HG02884 (cell line): Measurements from ENCODE around the gene C3orf49.
A peak's percentile ranks its signal among the peaks of the same experiment; 100 is the strongest.

Experiments used
- ATAC-seq: cut with Tn5 transposase; IDR thresholded peaks from one replicate; pipeline ENCODE4 v1.9.1; 2021; ENCODE audit warnings: mild to moderate bottlenecking, moderate library complexity; ENCODE audit not compliant: unreplicated experiment

Gene C3orf49

DNA sequence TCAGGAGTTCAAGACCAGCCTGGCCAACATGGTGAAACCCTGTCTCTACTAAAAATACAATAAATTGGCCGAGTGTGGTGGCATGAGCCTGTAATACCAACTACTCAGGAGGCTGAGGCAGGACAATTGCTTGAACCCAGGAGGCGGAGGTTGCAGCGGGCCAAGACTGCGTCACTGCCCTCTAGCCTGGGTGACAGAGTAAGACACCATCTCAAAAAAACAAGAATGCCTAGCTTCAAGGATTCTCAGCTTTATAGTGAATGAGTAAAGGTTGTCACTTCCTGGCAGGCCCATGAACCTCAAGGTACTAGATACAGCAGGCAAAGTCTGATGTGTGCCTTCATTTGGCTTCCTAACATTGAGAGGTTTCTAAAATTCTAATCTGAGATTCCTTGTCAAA lies 30.1 kb downstream of the C3orf49 start:
- no peak for ATAC-seq

DNA sequence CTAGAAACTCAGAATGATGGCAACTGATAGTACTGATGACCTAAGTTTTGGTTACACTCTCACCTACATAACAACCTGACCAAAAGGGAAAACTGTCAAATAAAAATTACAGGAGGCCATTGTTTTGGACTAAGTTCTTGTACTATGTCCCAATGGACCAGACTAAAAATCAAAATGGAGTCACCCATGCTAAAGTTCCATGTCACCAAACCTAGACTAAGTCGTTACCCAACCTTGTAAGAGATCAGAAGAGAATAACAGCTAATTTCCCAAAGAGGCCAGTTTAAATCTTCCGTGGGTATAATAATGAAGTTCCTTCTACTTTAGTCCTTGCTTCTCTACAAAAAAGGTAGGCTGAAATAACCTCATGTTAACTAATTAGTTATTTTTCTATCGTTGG lies 32.2 kb downstream of the C3orf49 start:
- ATAC-seq = no peak

DNA sequence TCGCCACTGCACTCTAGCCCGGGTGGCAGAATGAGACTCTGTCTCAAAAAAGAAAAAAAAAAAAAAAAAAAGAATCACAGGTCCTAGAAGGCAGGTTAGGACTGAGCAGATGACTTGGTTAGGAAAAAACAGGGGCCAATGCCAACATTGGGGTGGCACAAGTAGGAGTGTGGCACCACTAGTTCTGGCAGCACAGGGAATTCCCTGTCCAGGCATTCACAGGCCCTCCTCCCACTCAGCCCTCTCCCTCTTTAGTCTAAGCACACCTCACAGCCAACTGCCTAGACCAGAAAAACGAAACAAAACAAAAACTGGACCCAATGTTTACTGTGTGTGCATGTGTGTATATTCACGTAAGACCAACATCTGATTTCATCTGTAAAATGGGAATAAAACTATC lies 34.0 kb downstream of the C3orf49 start:
- ATAC-seq = no peak

DNA sequence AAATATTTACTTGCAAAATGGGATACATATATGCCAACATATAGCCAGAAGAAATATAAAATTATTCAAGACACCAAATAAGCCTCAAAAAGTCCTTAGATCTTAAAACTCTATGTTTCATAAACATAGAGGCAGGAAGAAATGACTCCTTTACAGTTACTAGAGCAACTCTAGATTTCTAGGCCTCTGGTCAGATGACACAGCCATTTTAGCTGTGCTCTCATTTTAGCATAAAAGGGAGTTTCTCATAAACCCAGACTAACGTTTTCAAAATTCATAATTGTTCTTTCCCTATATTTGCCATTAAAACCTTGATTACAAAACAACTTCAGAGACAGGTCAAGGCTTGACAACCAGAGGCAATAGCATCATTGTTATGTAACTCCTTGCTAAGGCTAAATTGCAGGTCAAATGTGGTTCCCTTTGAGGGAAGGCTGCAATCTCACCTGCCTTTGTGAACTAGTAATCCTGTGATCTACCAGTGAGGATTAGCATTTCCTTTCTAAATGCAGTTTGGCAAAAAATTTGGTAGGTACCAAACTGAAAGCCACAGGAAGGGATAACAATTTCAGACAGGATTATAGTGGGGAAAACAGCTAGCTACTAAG lies 36.3 kb downstream of the C3orf49 start:
- ATAC-seq = no peak

DNA sequence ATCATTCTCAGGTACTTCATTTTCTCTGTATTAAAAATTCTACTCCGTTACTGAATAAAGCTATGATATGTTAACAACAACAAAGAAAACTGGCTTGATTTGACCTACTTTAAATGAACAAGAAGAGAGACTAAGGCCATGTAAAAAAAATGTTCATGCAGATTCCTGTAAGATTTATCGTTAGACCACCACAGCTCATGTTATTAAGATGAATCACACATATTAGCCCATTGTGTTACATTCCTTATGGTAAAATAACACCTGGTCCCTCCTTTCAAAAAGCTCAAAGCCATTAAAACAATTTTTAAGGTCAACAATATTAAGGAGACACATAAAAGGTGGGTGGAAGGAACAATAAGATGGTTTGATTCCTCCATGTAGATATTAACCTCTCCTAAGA lies 38.2 kb downstream of the C3orf49 start:
- ATAC-seq = no peak

DNA sequence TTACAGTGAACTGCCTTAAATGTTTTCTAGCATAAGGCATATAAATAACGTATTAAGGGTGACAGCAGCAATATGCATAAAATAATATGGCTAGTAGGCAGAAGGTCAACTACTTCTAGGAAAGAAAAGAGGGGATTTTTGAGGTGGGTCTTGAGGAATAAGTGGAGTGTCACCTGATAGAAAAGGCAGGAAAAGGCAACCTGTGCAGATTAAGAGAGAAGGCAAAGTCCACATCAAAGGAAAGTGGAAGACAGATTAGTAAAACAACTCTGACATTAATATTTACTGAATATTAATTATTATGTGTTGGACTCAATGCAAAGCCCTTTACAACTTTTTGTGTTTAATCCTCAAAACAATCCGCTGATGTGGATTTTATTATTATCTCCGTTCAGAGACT lies 41.7 kb downstream of the C3orf49 start:
- ATAC-seq = no peak

DNA sequence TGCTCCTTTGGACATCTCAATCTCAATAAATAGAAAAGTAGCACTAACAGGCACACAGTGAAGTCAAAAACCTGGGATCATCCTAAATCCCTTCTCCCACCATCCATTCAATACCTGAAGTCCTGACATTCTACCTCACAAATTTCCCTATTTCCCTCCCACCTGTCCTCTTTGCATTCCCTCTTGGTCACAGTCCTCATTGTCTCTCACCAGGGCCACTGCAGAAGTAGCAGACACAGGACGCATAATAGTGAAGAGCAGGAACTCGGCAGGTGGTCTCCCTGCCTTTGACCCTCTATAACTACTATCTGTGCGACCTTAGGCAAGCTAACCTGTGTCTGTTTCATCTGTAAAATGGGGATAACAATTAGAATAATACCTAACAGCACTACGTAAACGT lies 42.2 kb downstream of the C3orf49 start:
- no peak for ATAC-seq

DNA sequence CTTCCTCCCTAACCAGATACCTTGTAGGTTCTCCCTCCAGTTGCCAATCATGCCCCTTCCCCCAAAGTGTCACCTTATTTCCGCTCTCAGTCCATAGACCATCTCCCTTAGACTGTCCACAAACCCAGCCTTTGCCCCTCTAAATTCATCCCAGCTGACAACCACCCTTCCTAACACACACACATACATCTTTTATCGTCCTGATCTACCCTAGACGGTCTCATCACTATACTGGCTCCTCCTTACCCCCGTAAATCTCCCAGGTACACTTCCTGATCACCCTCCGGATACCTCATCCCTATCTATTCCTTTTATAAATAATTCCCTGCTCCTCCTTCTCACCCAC lies 43.7 kb downstream of the C3orf49 start:
- ATAC-seq = peak; percentile 8

DNA sequence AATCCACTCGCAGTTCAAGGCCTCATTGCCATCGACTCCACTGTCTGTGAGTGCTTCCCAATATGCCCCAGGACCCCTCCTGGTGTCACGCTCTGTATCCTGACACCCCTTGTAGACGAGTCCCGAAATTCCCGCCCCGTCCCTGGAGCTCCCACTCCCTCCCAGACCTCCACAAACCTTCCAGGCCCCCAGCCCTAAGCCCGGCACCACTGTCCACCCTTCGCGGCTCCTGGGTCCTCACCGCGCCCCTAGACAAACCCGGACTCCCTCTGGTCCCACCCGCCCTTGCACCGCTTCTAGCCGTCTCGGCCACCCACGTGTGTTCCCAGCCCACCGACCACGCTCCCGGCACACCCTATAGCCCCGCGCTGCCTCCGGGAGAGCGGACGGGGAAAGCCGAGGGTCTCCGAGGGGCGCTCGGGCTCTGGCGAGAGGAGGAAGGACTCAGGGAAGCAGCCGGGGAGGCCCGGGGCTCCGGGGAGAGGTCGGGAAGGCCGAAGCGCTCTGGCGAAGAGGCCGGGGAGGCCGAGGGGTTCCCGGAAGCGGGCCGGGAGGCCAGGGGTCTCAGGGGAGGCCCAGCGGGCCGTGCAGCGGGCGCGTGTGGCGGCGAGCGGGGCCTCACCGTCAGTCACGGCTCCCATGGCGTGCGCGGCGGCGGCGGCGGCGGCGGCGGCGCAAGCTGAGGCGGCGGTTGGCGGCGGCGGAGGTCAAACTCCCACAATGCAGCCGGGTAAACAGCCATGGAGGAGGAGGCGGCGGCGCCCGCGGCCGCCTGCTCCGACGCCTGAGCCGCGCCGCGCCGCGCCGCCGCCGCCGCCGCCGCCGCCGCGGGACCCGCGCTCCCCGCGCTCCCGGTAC lies 44.3 kb downstream of the C3orf49 start, which contains the start of the genes ATXN7 and THOC7:
Gene ATXN7, plus strand, starts transcription at position 718 of the 858 bp plus-strand sequence. CDS start 48,732 bp downstream, outside the sequence.
Gene THOC7, minus strand, starts transcription at position 656 of the 858 bp plus-strand sequence. Its CDS starts 15 bp downstream, at position 641.
- peak; percentile 50 for ATAC-seq

DNA sequence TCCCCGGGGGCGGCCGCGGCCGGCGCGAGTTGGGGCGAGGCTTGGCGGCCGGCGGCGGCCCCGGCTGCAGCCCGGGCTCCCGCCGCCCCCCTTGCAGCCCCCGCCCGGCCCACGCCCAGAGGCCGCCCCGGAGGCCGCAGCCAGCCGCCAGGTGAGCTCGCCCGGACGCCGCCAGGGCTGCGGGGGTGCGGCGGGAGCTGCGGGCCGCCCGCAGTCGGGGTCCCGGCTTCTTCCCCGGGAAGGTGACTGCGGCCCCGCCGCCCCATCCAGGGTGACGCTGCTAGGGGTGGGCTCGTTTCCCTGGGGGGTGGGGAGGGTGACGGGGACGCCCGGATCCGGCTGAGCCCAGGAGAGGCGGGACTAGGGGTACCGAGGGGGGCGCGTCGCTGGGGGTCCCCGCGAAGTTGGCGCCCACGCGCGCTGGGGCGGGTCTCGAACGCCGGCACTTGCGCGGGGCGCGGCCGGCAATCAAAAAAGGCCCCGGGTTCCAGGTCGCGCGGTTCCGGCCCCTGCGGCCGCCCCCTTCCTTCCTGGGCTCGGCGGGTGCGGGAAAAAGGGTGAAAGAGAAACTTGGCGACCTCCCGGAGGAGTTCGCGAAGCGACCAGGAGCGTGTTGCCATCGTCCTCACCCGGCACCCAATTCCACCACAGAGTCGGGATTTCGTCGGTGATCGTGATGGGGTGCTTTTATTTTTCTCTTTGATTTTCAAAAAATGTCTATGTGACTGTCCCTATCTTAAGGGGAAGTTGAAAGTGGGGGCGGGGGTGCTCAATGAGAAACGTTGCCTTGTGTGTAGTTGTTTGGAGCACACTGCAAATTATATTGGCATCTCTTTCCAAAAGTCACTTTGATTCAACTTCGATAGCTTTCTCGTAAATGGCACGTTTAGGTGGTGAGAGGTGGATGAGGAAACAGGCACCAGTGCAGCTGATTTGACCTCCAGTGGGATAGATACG lies 45.2 kb downstream of the C3orf49 start:
- peak; percentile 37 for ATAC-seq

DNA sequence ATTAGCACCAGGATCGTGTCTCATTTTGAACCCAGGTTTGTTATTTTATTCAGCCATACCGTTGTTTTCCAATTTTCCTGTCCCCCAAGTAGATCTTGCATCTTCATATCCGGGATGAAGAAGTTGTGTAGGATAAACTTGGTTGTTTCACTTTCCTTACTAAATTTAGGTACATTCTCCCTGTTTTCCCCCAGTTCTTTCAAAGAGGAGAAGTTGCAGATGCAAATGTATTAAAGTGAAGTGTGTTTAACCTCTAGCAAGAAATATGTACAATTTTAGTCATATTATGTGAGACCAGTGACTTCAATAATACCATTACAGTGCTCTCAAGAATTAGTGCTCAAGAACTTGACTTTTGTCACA lies 45.8 kb downstream of the C3orf49 start:
- no peak for ATAC-seq

DNA sequence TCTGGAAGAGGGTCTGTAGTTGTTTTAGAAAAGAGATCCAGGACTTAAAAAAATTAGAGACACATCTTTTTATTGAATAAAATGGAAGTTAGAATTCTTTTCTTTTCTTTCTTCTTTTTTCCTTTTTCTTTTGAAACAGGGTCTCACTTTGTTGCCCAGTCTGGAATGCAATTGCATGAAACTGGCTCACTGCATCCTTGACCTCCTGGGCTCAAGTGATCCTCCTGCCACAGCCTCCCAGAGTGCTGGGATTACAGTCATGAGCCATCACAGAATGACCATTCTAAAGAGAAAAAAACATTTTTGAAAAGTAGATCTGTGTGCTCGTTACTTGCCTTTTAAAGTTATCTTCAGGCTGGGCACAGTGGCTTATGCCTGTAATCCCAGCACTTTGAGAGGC lies 48.1 kb downstream of the C3orf49 start:
- no peak for ATAC-seq

DNA sequence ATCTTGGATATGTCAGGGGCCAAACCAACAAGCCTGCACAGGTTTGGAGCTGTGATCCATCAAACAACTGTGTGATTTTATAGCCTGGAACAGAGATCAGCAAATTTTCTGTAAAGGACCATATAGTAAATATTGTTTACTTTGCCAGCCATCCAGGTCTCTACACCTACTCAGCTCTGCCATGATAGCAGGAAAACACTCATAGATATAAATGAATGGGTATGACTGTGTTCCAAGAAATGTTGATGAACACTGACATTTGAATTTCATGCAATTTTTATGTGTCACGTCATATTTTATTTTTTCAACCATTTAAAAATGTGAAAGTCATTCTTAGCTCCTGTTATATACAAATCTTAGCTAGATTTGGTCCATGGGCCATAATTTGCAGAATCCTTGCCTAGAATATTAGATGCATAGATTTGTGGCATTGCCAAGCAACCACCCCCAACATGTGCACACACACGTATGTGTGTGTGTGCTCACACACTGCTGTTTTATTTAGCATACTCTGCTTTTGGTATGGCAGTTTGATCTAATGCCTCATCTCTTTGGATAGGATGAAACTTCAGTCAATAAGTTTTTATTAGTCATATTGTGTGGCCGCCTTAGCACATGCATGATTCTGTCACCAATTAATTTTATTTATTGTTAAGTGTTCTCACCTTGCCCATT lies 51.0 kb downstream of the C3orf49 start:
- no peak for ATAC-seq

DNA sequence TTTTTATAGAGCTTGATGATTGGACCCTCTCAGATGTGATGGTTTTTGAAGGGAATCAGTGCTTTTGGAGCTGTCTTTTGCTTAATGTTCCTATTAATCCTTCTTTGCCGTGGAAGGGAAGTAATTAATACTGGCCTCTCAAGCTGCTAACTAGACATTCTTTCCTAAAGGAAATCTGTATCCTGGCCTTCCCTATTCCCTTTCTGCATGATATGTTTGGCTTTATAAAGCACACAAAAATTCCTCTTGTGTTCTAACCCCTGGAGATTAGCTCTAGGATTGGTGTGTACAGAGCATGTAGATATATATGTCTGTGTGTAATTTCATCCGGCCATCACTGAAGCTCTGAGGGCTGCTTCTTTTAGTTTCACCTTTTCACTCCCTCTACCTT lies 51.5 kb downstream of the C3orf49 start:
- ATAC-seq = no peak

DNA sequence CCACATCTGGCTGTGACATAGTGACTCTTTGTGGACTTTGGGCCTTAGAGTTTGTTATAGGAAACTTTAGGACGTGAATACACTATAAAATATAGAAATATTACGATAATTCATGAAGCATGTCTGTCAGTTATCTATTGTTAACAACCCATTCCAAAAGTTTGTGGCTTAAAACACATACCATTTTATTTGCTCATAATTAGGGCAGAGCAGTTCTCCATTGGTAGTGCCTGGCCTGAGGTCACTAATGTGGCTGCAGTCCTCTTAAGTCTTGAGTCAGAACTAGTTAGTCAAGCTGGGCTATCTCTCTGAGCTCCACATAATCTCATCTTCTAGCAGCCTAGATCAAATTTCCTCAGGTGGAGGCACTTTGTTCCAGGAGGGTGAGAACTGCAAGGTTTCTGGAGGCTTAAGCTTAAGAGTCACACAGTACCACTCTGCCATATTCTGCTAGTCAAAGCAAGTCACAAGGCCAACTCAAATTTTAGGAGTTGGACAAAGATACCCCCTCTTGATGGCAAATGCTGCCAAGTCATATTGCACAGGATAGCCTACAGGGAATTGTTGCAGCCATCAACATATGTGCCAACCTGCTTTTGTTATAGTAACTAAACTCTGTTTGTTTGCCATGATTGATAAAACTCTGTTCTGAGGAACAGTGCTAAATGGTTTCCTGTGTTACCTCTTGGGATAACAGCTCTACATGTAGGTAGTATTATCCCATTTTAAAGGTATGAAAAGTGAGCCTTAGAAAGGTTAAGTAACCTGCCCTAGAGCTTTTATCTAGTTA lies 53.2 kb downstream of the C3orf49 start:
- no peak for ATAC-seq

DNA sequence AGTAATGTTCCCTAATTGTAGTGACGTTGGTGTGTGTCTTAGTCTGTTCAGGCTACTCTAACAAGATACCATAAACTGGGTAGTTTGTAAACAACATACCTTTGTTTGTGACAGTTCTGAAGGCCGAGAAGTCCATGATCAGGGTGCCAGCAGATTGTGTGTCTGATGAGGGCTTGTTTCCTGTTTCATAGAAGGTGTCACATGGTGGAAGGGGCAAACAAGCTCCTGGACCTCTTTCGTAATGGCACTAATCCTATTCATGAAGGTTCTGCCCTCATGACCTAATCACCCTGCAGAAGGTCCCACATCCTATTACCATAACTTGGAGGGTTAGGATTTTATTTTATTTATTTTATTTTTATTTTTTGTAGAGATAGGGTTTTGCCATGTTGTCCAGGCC lies 55.7 kb downstream of the C3orf49 start:
- no peak for ATAC-seq

DNA sequence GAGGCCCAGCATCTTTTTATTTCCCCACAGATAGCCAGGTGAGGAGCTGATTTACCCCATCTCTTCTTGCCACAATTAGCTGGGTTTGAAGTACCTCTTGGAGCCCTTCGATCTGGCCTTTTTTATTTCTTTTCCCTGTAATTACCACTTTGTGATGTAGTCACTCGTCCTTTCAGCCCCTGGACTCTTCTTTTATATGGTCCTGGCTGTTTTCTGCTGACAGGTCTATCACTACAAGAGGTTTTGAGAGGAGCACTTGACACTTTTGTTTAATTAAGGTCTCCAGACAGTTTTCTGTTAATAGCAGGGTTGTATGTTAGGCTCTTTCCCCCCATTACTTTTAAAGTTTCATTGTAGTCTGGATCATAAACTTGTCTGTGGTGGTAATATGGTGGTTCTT lies 56.4 kb downstream of the C3orf49 start:
- no peak for ATAC-seq

DNA sequence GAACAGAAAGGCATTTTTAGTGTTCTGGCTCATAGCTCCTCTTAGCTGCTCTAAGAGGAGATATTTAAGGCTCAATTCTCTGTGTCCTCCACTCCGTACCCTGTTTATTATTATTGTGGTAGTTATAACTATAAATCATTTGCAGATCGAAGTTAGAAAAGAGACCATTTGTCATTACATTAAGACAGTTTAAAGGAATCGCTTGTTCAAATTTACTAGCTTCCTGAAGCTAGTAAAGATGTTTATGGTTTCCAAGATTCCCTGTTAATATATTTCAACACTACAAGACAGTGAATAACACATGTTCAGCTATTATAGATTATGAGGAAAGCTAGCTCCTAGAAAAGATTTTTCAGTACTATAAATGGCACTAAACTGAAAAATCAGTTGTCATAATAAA lies 57.2 kb downstream of the C3orf49 start:
- ATAC-seq = no peak

DNA sequence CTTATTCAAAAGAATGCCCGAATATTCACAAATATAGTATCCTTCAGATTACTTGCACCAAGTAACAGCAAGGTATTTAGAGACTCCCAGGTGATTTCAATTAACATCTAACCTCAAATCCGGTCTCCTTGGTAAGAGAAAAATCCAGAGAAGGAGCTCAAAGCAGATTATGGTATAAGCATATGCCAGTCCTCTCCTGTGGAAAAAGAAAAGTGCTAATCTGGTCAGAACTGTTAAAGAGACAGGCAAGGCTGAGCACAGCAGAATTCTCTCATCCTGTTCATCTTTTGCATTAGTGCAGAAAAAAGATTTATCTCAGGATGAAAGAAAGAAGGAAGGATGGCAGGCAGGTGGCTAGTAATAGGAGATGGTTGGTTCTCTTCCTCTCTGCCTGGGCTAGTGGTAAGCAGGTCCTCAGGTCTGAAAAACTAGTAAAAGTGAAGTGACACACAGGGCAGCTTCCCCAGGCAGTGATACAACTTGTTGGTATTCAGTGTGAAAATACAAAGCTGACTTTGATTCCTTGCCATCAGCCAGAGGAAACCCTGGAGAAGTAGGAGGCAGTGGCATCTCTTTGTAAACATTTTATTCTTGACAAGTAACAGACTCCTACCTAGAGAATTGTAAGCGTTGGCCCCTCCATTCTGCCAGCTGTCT lies 58.8 kb downstream of the C3orf49 start:
- ATAC-seq = no peak
